ENCODE measurements around the gene ERBB3.

DNA sequence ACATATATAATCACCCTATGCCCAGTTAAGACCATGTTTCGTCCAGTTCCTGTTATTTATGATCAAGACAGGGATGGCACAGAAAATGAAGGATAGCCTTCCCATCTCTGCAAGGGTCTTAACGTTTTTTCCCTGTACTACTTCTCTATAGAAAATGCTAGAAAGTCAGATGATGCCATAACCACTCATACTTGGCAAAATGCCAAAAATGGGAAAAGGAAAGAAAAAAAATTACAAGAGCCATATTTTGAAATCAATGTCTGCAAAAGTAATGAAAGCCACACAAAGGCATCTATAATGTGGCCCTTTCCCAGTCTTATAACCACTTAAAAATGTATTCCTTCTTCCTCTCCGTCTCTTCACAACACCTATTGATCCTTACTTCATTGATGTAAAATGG is 70.6 kb downstream of the ERBB3 start:
- TF ChIP-seq, protein P1, sequence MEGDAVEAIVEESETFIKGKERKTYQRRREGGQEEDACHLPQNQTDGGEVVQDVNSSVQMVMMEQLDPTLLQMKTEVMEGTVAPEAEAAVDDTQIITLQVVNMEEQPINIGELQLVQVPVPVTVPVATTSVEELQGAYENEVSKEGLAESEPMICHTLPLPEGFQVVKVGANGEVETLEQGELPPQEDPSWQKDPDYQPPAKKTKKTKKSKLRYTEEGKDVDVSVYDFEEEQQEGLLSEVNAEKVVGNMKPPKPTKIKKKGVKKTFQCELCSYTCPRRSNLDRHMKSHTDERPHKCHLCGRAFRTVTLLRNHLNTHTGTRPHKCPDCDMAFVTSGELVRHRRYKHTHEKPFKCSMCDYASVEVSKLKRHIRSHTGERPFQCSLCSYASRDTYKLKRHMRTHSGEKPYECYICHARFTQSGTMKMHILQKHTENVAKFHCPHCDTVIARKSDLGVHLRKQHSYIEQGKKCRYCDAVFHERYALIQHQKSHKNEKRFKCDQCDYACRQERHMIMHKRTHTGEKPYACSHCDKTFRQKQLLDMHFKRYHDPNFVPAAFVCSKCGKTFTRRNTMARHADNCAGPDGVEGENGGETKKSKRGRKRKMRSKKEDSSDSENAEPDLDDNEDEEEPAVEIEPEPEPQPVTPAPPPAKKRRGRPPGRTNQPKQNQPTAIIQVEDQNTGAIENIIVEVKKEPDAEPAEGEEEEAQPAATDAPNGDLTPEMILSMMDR (IDR thresholded peaks at IDR 0.05) = no peak
- TF ChIP-seq ZBTB43 (CRISPR knock-in tag; IDR thresholded peaks at IDR 0.05) (no peak), GRHL2 (CRISPR knock-in tag; IDR thresholded peaks at IDR 0.05; ENCODE audit: insufficient replicate concordance, severe bottlenecking) (no peak), TP53 (CRISPR knock-in tag; IDR thresholded peaks at IDR 0.05) (no peak), PRDM15 (CRISPR knock-in tag; IDR thresholded peaks at IDR 0.05) (no peak), E2F5 (CRISPR knock-in tag; IDR thresholded peaks at IDR 0.05) (no peak)
- TF ChIP-seq, protein P2, sequence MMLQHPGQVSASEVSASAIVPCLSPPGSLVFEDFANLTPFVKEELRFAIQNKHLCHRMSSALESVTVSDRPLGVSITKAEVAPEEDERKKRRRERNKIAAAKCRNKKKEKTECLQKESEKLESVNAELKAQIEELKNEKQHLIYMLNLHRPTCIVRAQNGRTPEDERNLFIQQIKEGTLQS (CRISPR knock-in tag; conservative IDR thresholded peaks at IDR 0.05) = no peak
- TF ChIP-seq, protein P3, sequence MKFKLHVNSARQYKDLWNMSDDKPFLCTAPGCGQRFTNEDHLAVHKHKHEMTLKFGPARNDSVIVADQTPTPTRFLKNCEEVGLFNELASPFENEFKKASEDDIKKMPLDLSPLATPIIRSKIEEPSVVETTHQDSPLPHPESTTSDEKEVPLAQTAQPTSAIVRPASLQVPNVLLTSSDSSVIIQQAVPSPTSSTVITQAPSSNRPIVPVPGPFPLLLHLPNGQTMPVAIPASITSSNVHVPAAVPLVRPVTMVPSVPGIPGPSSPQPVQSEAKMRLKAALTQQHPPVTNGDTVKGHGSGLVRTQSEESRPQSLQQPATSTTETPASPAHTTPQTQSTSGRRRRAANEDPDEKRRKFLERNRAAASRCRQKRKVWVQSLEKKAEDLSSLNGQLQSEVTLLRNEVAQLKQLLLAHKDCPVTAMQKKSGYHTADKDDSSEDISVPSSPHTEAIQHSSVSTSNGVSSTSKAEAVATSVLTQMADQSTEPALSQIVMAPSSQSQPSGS (CRISPR knock-in tag; IDR thresholded peaks at IDR 0.05; ENCODE audit: borderline replicate concordance, low read depth) = no peak
